ENCODE measurements around the gene CINP. TPM values are rescaled to one million over a fixed set of nuclear protein-coding genes. Genes with fewer than 3 reads are reported as not detected.

Gene CINP
- total RNA-seq, 5 donors from 2014 or later (not counting 1 experiment from before 2014, with no cell fraction given), result 12.9 to 29.9 (median 25.8) TPM

- Histone ChIP-seq H3K9me3 (no peaks in the 10 kb centered on the region), H3K36me3 (ENCODE audit: control insufficient read depth in 2 of 2, extremely low read depth in 1 of 2, insufficient read depth in 1 of 2, low read length in 1 of 2) (peaks cover 0 to 2% of the 10 kb centered on the region in 2 donors), H3K27ac (ENCODE audit: low read length) (peak overlapping the region; percentile 56), H3K4me3 (ENCODE audit: control insufficient read depth in 1 of 2, extremely low read depth in 1 of 2, low read length in 1 of 2) (peak overlapping the region; percentile 55 to 62), H3K4me1 (ENCODE audit: control insufficient read depth in 1 of 2, extremely low read depth in 1 of 2, insufficient read depth in 2 of 2, low read length in 2 of 2) (peaks cover 28 to 58% of the 10 kb centered on the region in 2 experiments), H3K27me3 (replicated peaks in 1 of 2; ENCODE audit: control insufficient read depth in 2 of 2, extremely low read depth in 1 of 2, insufficient read depth in 2 of 2, low read length in 1 of 2) (no peaks in the 10 kb centered on the region)
- Mint-ChIP-seq H3K4me1 (peaks cover 55 to 66% (median 63%) of the 10 kb centered on the region in 3 donors), H3K9me3 (no peaks in the 10 kb centered on the region), H3K4me3 (peak overlapping the region; percentile 94 to 95 (median 94)), H3K27ac (peak overlapping the region; percentile 93 to 96), H3K27me3 (peaks cover 0 to 2% of the 10 kb centered on the region in 2 donors), H3K36me3 (no peaks in the 10 kb centered on the region)
- POLR2A ChIA-PET, result interaction anchor here (0.6 to 1.0 kb wide), 8 partner anchors 9 to 1241 kb away, joined by 3 to 12 read pairs (median 6); partner anchors contain the start of gene MOK (in 1 of the 2)
- DNase-seq (peak; percentile 79 to 99 (median 91)), ATAC-seq (replicated peaks in 1 of 4) (peak; percentile 66 to 71 (median 68))
- 2% methylated on average over 44 of the region's 54 CpGs for WGBS (ENCODE audit: insufficient coverage)
- CTCF ChIA-PET, result interaction anchor here in 1 of 2 donors (0.7 to 2.8 kb wide), 2 partner anchors 12 to 251 kb away, joined by 4 to 28 read pairs; partner anchors contain the start of gene MOK
Measured at GRCh38 chr14:102316743-102317563, 45.7 kb downstream of the CINP start.

- Histone ChIP-seq H3K4me1 (ENCODE audit: control insufficient read depth in 1 of 2, extremely low read depth in 1 of 2, insufficient read depth in 2 of 2, low read length in 2 of 2) (peaks cover 28 to 58% of the 10 kb centered on the region in 2 experiments), H3K9me3 (no peaks in the 10 kb centered on the region), H3K27me3 (replicated peaks in 1 of 2; ENCODE audit: control insufficient read depth in 2 of 2, extremely low read depth in 1 of 2, insufficient read depth in 2 of 2, low read length in 1 of 2) (no peaks in the 10 kb centered on the region), H3K4me3 (ENCODE audit: control insufficient read depth in 1 of 2, extremely low read depth in 1 of 2, low read length in 1 of 2) (peak overlapping the region; percentile 55 to 62), H3K36me3 (ENCODE audit: control insufficient read depth in 2 of 2, extremely low read depth in 1 of 2, insufficient read depth in 1 of 2, low read length in 1 of 2) (no peaks in the 10 kb centered on the region), H3K27ac (ENCODE audit: low read length) (peak overlapping the region; percentile 56)
- DNase-seq (peak in 10 of 35 experiments; percentile 6 to 65 (median 20)), ATAC-seq (replicated peaks in 1 of 4) (no peak)
- no peaks in the 10 kb centered on the region for H3K36me3 Mint-ChIP-seq
- H3K4me3 Mint-ChIP-seq, result peak overlapping the region; percentile 94 to 95 (median 94)
- H3K9me3 Mint-ChIP-seq, result no peaks in the 10 kb centered on the region
- peaks cover 51 to 62% (median 58%) of the 10 kb centered on the region in 3 donors for H3K4me1 Mint-ChIP-seq
- CTCF ChIA-PET, result interaction anchor here in 1 of 2 donors (0.7 to 2.8 kb wide), 2 partner anchors 11 to 250 kb away, joined by 4 to 28 read pairs; partner anchors contain the start of gene MOK
- POLR2A ChIA-PET, result interaction anchor here (0.6 to 1.0 kb wide), 7 partner anchors 10 to 1242 kb away, joined by 3 to 12 read pairs (median 7); partner anchors contain the start of gene MOK (in 1 of the 2)
- H3K27ac Mint-ChIP-seq, result peak overlapping the region; percentile 93 to 96
- peaks cover 0 to 2% of the 10 kb centered on the region in 2 donors for H3K27me3 Mint-ChIP-seq
- WGBS (ENCODE audit: insufficient coverage), result 0% methylated on average over 3 of the region's 10 CpGs
Measured at GRCh38 chr14:102316338-102316742, 46.4 kb downstream of the CINP start.

GRCh38 chr14:102315121-102315520 lies 47.6 kb downstream of the CINP start:
- WGBS (ENCODE audit: insufficient coverage), result no CpG with 5 or more reads among the region's 6 CpGs
- Mint-ChIP-seq H3K9me3 (no peaks in the 10 kb centered on the region), H3K4me1 (peaks cover 43 to 51% (median 49%) of the 10 kb centered on the region in 3 donors), H3K27me3 (peaks cover 0 to 2% of the 10 kb centered on the region in 2 donors), H3K36me3 (no peaks in the 10 kb centered on the region), H3K27ac (no peak overlapping the region), H3K4me3 (peak overlapping the region; percentile 87 to 95 (median 87))
- no peak overlapping the region for H3K4me3 ChIP-seq (ENCODE audit: control insufficient read depth in 1 of 2, extremely low read depth in 1 of 2, low read length in 1 of 2)
- ChIA-PET CTCF (interaction anchor here in 1 of 2 donors (0.6 to 2.5 kb wide), 3 partner anchors 10 to 506 kb away, joined by 6 to 28 read pairs (median 6); partner anchors contain the start of gene MOK), POLR2A (no interaction called here)
- H3K27ac ChIP-seq (ENCODE audit: low read length), result no peak overlapping the region
- H3K27me3 ChIP-seq (replicated peaks in 1 of 2; ENCODE audit: control insufficient read depth in 2 of 2, extremely low read depth in 1 of 2, insufficient read depth in 2 of 2, low read length in 1 of 2), result peaks cover 0 to 1% of the 10 kb centered on the region in 2 experiments
- H3K36me3 ChIP-seq (ENCODE audit: control insufficient read depth in 2 of 2, extremely low read depth in 1 of 2, insufficient read depth in 1 of 2, low read length in 1 of 2), result no peaks in the 10 kb centered on the region
- peaks cover 20 to 48% of the 10 kb centered on the region in 2 experiments for H3K4me1 ChIP-seq (ENCODE audit: control insufficient read depth in 1 of 2, extremely low read depth in 1 of 2, insufficient read depth in 2 of 2, low read length in 2 of 2)
- H3K9me3 ChIP-seq, result no peaks in the 10 kb centered on the region
- ATAC-seq (replicated peaks in 1 of 4) (no peak), DNase-seq (no peak)

GRCh38 chr14:102314242-102315011 lies 48.3 kb downstream of the CINP start:
- peaks cover 0 to 2% of the 10 kb centered on the region in 2 donors for H3K27me3 Mint-ChIP-seq
- ATAC-seq (replicated peaks in 1 of 4), result peak; percentile 69 to 82 (median 78)
- DNase-seq, result peak; percentile 52 to 89 (median 69)
- H3K4me1 Mint-ChIP-seq, result peaks cover 41 to 50% (median 48%) of the 10 kb centered on the region in 3 donors
- H3K4me3 Mint-ChIP-seq, result peak overlapping the region; percentile 87 to 95 (median 87)
- Histone ChIP-seq H3K9me3 (no peaks in the 10 kb centered on the region), H3K27me3 (replicated peaks in 1 of 2; ENCODE audit: control insufficient read depth in 2 of 2, extremely low read depth in 1 of 2, insufficient read depth in 2 of 2, low read length in 1 of 2) (peaks cover 0 to 2% of the 10 kb centered on the region in 2 experiments), H3K27ac (ENCODE audit: low read length) (no peak overlapping the region), H3K36me3 (ENCODE audit: control insufficient read depth in 2 of 2, extremely low read depth in 1 of 2, insufficient read depth in 1 of 2, low read length in 1 of 2) (no peaks in the 10 kb centered on the region), H3K4me1 (ENCODE audit: control insufficient read depth in 1 of 2, extremely low read depth in 1 of 2, insufficient read depth in 2 of 2, low read length in 2 of 2) (peaks cover 19 to 46% of the 10 kb centered on the region in 2 experiments), H3K4me3 (ENCODE audit: control insufficient read depth in 1 of 2, extremely low read depth in 1 of 2, low read length in 1 of 2) (peak overlapping the region; percentile 51 to 71)
- POLR2A ChIA-PET, result interaction anchor here in 1 of 2 donors (0.5 kb wide), 1 partner anchor 329 kb away, joined by 3 read pairs; no protein-coding TSS in a partner anchor
- H3K36me3 Mint-ChIP-seq, result no peaks in the 10 kb centered on the region
- H3K9me3 Mint-ChIP-seq, result no peaks in the 10 kb centered on the region
- peak overlapping the region; percentile 70 to 90 for H3K27ac Mint-ChIP-seq
- CTCF ChIA-PET, result interaction anchor here (0.6 to 2.5 kb wide), 10 partner anchors 9 to 264 kb away, joined by 3 to 28 read pairs (median 3); partner anchors contain the start of gene MOK (in 1 of the 2)
- 2% methylated on average over 49 of the region's 52 CpGs for WGBS (ENCODE audit: insufficient coverage)

DNA sequence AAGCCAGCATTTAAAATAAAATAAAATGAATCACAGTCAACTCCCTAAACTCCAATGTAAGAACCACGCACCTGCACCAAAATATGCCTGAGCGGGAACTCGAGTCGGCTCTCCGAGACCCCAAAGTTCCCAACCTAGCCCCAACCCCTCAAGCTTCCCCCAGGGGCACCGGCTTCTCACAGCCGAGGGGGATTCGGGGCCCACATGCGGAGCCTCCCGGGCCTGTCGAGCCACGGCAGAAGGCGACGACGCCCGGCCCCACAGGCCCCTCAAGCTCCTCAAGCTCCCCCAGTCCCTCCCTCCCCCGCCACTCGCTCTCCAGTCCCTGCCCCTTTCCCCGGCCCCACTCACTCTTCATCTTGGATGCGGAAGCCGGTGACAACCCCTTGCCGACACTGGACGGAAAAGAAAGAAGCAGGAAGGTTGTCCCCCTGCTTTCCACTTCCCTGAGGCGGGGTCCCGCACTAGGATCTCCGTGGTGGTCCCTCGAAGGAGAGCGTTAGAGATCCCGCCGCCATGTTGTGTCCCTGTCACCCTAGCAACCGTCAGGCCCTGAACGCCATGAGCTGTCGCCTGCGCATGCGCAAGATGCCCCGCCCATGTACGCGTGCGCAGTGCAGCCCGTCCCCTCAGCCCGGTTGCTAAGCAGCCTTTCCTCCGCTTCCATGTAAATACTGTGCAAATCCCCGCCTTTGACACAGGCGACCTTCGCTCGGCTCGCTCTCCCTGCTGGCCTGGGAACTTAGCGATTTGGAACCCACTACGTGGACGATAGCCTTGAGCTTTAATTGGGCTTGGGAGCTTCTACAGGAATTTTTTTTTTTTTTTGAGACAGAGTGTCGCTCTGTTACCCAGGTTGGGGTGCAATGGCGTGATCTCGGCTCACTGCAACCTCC lies 57.8 kb downstream of the CINP start, which contains the start of gene MOK:
Gene MOK, minus strand, starts transcription at position 554 of the 896 bp plus-strand sequence. Its CDS starts 196 bp downstream, at position 358.
- Mint-ChIP-seq H3K4me3 (peak within 1 kb of the TSS; percentile 84 to 94 (median 94)), H3K36me3 (no peaks in the 10 kb centered on the region), H3K9me3 (no peaks in the 10 kb centered on the region), H3K27me3 (peaks cover 0 to 2% of the 10 kb centered on the region in 2 donors), H3K4me1 (peaks cover 6 to 11% (median 7%) of the 10 kb centered on the region in 3 donors), H3K27ac (peak within 1 kb of the TSS; percentile 92 to 96)
- peak within 1 kb of the TSS; percentile 67 for H3K27ac ChIP-seq (ENCODE audit: low read length)
- peaks cover 2 to 12% of the 10 kb centered on the region in 2 experiments for H3K4me1 ChIP-seq (ENCODE audit: control insufficient read depth in 1 of 2, extremely low read depth in 1 of 2, insufficient read depth in 2 of 2, low read length in 2 of 2)
- ChIA-PET POLR2A (interaction anchor here (0.6 to 1.2 kb wide), 6 partner anchors 12 to 496 kb away, joined by 3 to 7 read pairs (median 4); partner anchors contain the start of gene ZNF839 (in 1 of the 2)), CTCF (interaction anchor here (0.6 to 3.6 kb wide), 8 partner anchors 9 to 1328 kb away, joined by 3 to 28 read pairs (median 4); partner anchors contain the start of genes MARK3 (in 1 of the 2) and ZNF839 (in 1 of the 2))
- H3K27me3 ChIP-seq (replicated peaks in 1 of 2; ENCODE audit: control insufficient read depth in 2 of 2, extremely low read depth in 1 of 2, insufficient read depth in 2 of 2, low read length in 1 of 2), result peaks cover 0 to 3% of the 10 kb centered on the region in 2 experiments
- H3K4me3 ChIP-seq (ENCODE audit: control insufficient read depth in 1 of 2, extremely low read depth in 1 of 2, low read length in 1 of 2), result peak within 1 kb of the TSS; percentile 61 to 74
- no peaks in the 10 kb centered on the region for H3K9me3 ChIP-seq
- ATAC-seq (replicated peaks in 1 of 4), result peak; percentile 92 to 94 (median 93)
- DNase-seq, result peak; percentile 84 to 99 (median 94)
- H3K36me3 ChIP-seq (ENCODE audit: control insufficient read depth in 2 of 2, extremely low read depth in 1 of 2, insufficient read depth in 1 of 2, low read length in 1 of 2), result no peaks in the 10 kb centered on the region
- under 1% methylated on average over 48 of the region's 53 CpGs for WGBS (ENCODE audit: insufficient coverage)

Data from T-cell (primary cell).